Limb (tissue), 2 donors: Measurements from ENCODE around the gene SOX15.
A peak's percentile ranks its signal among the peaks of the same experiment; 100 is the strongest.

Experiments
- DNase-seq, 2 donors: peaks; one replicate each; pipeline ENCODE4 v3.0.0-alpha.2; 2016; ENCODE audit errors: extremely low spot score in 2 of 2

The SOX15 gene

DNA sequence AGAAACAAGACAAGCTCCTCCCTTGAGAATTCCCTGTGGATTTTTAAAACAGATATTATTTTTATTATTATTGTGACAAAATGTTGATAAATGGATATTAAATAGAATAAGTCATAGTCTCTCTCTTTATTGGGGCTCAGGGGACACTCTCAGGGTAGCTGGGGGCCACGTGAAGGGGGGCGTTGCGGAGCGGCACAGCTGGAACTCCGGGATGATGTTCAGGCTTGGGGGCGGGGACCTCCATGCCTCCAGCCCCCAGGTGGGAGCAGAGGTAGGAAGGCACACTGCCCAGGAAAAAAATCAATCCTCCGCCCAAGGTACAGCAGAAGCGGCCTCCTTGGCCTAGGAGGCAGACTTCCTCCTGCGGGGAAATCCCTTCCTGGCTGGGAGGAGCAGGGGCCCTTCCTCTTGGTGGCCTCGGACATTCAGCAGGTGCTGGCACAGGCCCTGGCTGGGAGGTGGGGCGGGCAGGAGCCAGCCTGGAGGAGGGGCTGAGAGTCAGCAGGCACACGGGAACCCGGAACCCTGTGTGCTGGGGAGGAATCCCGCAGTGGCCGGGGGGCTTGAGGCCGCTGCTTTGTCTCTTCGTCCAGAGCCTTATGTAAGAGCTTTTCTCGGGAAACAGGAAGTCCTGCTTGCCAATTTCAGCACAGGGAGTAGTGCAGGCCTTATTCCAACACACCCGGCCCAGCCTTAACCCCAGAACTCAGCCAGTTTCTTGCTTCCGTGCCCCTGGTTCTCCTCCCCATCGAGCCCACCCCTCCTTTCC is 31.9 kb downstream of the SOX15 start:
- DNase-seq = peak; percentile 75 to 82

DNA sequence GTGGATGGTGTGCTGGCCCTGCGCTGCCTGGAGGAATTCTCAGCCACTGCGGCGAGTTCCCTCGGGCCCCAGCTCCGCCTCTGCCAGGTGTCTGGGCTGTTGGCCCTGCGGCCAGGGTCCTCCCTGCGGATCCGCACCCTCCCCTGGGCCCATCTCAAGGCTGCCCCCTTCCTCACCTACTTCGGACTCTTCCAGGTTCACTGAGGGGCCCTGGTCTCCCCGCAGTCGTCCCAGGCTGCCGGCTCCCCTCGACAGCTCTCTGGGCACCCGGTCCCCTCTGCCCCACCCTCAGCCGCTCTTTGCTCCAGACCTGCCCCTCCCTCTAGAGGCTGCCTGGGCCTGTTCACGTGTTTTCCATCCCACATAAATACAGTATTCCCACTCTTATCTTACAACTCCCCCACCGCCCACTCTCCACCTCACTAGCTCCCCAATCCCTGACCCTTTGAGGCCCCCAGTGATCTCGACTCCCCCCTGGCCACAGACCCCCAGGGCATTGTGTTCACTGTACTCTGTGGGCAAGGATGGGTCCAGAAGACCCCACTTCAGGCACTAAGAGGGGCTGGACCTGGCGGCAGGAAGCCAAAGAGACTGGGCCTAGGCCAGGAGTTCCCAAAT is 32.6 kb downstream of the SOX15 start:
- no peak for DNase-seq

DNA sequence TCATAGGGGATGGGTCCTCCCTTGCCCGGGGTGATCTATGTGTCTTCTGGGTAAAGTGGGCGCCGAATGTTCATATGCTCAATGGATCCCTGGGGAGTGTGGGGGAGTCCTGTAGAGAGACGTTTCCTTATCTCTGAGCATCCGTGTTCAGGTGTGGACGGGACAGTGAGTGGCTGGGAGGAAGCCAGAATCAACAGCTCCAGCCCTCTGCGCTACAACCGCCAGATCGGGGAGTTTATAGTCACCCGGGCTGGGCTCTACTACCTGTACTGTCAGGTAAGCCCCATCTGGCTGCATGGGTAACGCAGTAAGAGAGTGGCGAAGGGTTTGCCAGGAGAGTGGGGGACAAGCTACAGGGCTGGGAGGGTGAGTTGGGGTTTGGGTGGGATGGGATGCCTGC is 33.3 kb downstream of the SOX15 start:
- no peak for DNase-seq

DNA sequence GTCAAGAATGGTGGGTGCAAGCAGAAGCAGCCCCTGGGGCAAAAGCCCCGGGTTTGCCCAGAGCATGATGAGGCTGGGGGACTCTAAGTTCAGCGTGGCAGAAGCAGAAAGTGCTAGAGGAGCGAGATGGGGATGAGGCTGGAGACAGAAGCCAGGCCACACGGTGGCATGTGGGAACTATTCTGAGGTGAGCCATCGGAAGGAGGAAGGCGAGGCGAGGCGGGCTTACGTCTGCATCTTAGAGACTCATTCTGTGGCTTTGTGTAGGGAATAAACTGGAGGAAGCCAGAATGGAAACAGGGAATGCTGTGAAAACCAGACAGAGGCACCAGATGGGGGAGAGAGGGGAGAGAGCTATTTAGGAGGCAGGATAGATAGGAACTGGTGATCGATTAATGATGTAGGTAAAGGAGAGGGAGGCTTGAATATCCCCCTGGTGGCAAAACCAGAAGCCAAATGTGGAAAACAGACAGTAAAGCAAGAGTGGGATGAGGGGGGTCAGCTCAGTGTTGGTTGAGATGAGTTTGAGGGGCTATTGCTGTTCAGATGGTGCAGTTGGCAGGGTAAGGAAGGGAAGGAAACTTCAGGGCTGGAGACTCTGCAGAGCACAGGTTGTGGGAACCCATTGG is 34.5 kb downstream of the SOX15 start:
- no peak for DNase-seq

DNA sequence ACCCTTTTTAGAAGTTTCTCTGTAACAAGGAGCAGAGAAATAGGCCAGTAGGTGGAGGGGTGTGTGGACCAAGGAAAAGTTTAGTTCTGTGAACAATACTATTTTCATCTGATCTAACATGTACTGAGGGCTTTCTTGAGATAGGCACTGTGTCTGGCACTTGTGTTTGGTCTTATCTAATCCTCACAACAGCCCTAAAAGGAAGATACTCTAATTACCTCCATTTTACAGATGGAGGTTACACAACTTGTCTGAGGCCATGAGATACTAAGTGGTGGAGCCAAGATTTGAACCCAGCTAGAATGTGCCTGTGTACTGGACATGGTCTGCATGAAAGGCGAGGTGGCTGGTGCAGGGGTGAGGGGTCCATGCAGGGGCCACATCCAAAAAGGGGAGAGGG is 36.5 kb downstream of the SOX15 start:
- DNase-seq = no peak

DNA sequence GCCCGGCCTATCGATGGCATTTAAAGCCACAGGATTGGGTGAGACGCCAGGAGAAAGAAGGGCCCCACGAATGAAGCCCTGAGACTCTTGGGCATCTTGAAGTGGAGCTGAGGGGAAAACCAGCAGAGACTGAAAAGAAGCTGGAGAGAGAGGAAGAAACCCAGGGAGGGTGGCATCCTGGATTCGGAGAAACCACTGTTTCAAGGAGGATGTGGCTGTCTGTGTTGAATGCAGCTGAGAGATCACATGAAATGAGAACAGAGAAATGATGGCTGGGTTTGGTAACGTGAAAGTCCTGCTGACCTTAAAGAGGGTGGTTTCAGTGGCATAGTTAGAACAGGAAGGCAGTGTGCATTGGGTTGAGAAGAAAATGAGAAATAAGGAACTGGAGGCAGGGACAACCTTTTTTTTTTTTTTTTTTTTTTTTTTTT is 37.3 kb downstream of the SOX15 start:
- no peak for DNase-seq

DNA sequence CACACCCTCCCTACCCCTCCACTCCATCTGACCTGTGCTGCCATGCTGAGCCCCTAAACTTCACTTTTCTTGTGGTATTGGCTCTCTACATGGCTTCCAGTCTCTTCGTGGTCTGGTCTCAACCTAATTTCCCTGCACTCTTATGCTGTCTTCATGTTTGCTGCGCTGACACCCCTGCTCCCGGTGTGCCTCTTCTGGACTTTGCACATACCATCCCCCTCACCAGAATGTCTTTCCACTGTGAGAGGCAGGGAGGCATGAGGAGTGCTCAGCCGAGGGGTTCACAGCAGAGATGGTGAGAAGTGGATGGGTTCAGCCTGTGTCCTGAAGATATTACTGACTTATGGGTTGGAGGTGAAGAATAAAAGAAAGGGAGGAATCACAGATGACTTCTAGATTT is 38.5 kb downstream of the SOX15 start:
- no peak for DNase-seq

DNA sequence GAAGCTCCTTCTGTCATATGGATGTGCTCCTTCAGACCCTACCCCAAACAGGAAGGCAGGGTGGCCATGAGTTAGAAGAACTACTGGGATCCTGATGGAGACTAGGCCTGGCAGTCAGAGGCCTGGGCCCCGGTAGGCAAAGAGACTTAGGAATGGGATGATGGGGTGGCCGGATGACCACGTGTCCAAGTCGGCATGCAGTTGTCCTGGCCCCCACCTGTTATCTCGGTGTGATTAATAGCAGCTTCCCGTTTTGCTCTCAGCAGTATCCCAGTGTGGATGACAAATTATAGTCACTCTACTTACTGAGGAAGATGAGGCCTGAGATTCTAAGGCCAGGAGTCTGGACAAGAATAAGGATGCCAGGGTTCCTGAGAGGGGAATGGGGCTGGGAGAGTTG is 39.5 kb downstream of the SOX15 start:
- DNase-seq = no peak

DNA sequence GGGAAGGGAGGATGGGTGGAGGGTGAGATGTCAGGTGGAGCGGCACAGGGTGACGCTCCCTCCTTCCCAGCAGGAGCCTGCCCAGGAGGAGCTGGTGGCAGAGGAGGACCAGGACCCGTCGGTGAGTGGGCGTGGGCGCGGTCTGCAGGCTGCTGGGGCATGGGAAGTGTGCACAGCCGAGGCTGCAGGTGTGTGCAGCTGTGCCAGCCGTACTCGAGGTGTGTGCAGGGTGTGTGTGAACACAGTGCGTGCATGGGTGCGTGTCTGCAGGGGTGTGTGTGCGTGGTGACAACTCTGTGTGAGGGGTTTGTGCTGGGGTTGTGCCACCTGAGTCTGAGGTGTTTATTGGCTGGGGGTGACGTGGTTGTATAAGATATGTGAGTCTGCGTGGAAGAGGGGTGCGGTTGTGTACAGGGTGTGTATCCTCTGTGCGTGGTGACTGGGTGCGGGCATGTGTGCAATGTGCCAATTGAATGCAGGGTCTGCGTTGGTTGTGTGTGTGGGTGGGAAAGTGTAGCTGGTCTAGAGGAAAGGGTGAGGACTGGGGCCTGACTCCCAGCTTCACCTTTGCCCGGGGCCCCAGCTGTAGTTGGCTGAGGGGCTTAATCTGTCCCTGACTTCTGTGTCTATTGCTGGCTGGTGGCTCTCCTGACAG is 40.4 kb downstream of the SOX15 start:
- no peak for DNase-seq

DNA sequence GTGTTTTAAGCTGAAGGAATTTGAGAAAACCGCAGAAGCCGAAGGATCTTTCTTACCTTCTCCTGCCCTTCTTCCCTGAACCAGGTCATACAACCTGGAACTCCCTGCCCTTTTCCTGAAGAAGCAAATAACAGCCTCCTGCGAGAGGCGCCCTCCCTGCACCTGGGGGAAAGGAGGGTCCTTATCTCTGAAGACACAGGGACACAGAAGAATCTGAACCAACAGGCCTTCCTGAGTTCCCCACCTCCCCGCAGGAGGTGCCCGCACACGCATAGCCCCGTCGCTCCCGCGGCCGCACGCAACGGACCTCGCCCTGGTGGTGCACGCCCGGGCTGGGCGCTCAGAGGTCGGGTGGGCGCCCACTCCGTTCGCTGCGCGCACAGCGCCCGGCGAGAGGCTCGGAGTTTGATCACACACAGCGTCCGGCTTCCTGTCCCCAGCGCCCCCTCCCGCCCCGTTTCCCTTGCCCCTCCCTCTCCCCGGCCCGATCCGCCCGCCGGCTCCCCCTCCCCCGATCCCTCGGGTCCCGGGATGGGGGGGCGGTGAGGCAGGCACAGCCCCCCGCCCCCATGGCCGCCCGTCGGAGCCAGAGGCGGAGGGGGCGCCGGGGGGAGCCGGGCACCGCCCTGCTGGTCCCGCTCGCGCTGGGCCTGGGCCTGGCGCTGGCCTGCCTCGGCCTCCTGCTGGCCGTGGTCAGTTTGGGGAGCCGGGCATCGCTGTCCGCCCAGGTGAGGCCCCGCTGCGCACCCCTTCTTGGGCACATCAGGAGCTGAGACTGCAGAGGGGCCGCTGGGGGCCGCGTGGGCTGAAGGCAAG is 41.1 kb downstream of the SOX15 start, which contains the start of gene TNFSF12:
Gene TNFSF12, plus strand, starts transcription at position 474 of the 816 bp plus-strand sequence. Its CDS starts 96 bp downstream, at position 570.
- peak in 1 of 2 donors; percentile 70 for DNase-seq

DNA sequence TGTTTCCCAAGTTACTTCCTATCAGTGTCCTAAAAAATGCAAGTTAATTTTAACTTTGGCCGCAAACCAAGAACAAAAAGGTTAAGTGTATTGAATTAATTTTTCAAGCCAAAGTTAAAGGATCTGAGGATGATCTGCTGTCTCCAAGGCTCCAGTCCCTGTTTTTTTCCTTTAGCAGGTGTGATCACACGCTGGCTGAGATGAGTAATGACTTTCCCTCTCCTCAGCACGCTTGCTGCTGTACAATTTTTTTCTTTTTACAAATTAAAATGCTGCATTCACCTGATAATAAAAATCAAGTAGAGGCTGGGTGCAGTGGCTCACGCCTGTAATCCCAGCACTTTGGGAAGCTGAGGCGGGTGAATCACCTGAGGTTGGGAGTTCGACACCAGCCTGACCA is 45.0 kb downstream of the SOX15 start:
- DNase-seq = no peak

DNA sequence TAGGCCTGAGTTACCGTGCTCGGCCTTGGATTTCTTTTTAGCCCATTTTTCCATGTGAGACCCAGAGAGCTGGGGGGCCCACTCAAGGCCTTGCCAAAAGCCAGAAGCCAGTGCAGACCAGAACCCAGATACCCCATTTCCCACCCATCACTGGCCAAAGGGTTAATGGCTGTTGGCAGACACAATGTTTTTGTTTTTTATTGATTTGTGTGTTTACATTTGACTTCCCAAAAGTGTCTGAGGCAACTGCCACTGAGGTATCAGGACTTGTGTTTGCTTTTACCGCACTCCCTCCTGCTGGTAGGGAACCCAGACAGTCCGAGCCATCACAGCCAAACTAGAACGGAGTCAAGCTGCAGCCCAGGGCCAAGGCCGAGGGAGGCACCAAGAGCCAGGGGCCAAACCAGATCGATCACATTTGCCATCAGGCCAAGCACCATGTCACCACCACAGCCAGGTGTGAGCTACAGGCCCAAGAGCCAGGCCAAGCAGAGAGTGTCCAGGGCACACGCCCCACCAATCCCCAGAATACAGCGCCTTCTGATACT is 48.7 kb downstream of the SOX15 start:
- DNase-seq = no peak

DNA sequence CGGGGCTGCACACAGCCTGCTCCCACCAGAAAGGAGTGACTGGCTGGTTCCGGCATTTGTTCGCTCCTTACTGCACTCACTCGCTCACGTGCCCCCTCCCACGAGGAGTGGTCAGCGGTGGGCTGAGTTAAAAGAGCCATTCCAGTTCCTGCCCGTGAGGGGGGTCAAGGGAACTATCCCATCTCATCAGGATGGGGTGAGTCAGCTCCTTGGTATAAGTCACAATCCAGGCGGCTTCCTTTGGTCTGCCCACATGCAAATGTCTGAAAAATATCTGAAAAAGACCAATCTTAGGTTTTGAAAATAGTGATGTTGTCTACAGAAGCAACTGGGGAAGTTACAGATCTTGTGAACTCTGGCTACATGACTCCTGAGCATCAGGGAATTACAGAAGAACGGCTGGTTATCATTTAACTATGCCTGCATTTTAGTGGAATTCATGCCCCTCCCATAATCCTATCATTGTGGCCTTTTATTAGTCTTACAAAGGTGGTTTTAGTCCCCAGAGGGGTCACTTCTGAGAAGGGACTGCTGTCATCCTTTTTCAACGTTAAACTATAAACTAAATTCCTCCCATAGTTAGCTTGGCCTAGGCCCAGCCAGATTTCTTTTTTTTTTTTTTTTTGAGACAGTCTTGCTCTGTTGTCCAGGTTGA is 50.9 kb downstream of the SOX15 start:
- no peak for DNase-seq
